Stimulated activated naive CD8-positive, alpha-beta T cell treated with anti-CD3 and anti-CD28 coated beads, Interleukin-15, Interleukin-2, amounts not matched to agents 100 ng/mL and 50 ng/mL, for 24 hours (primary cell): ENCODE measurements around the gene TEDC2.

Source experiments
- H3K27ac Mint-ChIP-seq: one replicate; pipeline ENCODE4 v1.8.0; 2021; ENCODE audit warnings: mild to moderate bottlenecking, mixed read lengths
- H3K27me3 Mint-ChIP-seq: one replicate; pipeline ENCODE4 v1.8.0; 2021; ENCODE audit warnings: mixed read lengths
- H3K36me3 Mint-ChIP-seq: one replicate; pipeline ENCODE4 v1.8.0; 2021; ENCODE audit warnings: low read depth, mixed read lengths
- H3K4me1 Mint-ChIP-seq: one replicate; pipeline ENCODE4 v1.8.0; 2021; ENCODE audit warnings: low read depth, mixed read lengths
- H3K4me3 Mint-ChIP-seq: one replicate; pipeline ENCODE4 v1.8.0; 2021; ENCODE audit warnings: mild to moderate bottlenecking, mixed read lengths
- H3K9me3 Mint-ChIP-seq: one replicate; pipeline ENCODE4 v1.8.0; 2021; ENCODE audit warnings: mixed read lengths

Gene TEDC2

DNA sequence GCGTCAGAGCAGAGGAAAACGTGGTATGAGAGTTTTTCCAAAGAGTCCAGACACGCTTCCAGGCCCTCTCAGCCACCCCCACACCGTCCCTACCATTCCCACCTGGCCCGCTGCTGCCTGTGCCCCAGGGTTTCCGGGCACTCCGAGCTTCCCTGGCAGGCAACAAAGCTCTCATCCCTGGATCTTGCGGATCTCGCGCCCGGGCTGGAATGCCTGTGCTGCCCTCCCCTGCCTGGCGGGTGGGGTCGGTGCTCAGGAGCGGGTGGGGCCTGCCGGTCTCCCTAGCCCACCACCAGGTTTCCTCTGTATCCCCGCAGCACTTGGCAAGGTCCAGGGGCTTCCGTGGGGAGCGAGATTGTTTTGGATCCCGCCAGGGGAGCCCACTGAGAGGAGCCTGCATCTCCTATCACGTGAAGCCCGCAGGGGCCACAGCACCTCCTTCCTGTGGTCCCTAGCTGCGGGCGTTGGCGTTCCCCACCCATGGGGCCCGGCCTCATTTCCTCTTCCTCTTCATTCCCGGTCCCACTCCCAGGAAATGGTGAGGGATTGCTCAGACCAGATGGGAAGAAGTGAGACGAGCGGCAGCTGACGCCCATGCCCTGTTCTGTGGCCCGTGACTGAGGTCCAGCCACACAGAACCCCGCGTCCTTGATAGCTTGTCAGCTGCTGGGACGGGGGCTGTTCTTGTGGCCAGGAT, 26.1 kb downstream of the TEDC2 start:
- Mint-ChIP-seq H3K27me3 (no peaks in the 10 kb centered on the region), H3K9me3 (no peaks in the 10 kb centered on the region), H3K36me3 (no peaks in the 10 kb centered on the region), H3K4me3 (no peak overlapping the region), H3K27ac (no peak overlapping the region), H3K4me1 (peaks cover 22% of the 10 kb centered on the region)

DNA sequence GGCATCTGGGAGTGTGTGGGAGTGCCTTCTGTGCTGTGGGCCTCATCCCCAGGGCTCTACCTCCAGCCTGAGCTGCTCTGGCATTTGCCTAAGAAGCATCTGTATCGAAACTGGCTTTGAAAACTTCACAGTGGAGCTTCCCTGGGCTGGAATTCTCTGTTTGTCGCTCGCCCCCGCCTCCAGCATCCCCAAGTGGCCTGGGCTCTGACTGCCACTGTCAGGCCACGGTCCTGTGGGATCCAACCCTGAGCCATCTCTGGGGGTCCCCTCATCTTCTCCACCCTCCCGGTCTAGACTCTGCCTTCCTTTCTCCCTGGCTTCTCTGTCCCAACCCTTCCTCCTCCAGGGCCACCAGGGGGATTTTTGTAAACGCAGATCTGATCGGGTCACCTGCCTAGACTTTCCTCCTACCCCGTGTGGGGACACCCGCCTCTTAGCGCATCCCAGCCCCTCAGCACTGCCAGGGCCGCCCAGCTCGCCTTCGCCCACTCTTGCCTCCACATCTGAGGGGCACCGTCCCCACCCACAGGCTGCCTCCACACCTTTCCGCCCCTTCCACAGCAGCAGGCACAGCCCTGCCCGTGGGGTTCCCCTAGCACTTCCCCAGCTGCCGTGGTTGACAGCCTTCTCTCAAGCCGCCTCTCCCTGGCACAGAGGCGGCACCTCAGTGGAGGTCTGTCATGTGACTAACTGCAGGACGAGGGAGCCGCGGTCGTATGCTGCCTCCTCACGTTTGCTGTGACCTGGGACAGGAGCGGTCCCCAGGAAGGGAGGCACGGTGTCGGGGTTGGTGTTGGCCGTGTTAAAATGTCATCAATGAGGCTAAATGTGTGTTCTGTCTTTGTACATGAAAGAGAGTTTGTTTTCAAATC, 27.0 kb downstream of the TEDC2 start:
- Mint-ChIP-seq H3K4me1 (peaks cover 22% of the 10 kb centered on the region), H3K36me3 (no peaks in the 10 kb centered on the region), H3K9me3 (no peaks in the 10 kb centered on the region), H3K27me3 (no peaks in the 10 kb centered on the region), H3K27ac (peak overlapping the region; percentile 77), H3K4me3 (peak overlapping the region; percentile 60)

DNA sequence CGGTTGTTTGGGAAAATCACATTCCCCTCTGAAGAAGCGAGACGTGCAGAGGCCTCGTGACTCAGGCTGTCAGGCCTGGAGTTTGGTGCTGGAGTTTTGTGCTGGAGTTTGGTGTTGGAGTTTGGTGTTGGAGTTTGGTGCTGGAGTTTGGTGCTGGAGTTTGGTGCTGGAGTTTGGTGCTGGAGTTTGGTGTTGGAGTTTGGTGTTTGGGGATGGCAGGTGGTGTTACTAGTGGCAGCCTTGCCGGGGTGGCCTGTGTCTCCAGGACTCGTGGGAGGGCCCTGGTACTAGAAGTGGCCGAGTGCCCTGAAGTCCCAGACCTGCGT, 27.6 kb downstream of the TEDC2 start:
- Mint-ChIP-seq H3K9me3 (no peaks in the 10 kb centered on the region), H3K27ac (peak overlapping the region; percentile 77), H3K27me3 (no peaks in the 10 kb centered on the region), H3K4me3 (peak overlapping the region; percentile 60), H3K4me1 (peaks cover 22% of the 10 kb centered on the region), H3K36me3 (no peaks in the 10 kb centered on the region)

DNA sequence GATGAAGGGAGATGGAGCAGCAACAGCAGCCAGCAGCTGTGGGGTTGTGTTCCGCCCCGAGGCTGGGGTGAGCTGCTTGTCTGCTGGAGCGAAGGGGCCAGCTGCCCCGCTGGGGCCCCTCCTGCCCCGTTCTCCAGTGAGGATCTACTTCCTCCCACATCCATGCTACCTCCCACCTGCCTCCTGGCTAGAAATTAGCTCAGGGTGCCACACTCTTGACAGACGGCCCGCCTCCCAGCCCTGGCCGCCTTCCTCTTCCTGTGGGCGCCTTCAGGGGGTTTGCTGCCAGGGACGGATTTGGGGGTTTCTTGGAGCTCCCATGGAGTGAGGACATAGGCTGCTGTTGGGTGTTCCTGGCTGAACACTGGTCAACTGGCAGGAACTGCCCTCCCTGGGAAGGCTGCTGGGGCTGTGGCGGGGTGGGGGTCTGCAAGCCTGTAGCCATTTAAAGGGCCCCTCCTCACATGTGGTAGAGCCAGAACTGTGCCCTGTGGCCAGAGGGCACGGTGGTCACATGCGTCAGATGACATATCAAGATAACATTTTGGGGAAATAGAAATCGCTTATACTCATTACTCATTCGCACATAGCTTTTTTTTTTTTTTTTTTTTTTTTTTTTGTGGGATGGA, 28.1 kb downstream of the TEDC2 start:
- no peaks in the 10 kb centered on the region for H3K27me3 Mint-ChIP-seq
- peaks cover 22% of the 10 kb centered on the region for H3K4me1 Mint-ChIP-seq
- H3K4me3 Mint-ChIP-seq, result no peak overlapping the region
- H3K36me3 Mint-ChIP-seq, result no peaks in the 10 kb centered on the region
- no peaks in the 10 kb centered on the region for H3K9me3 Mint-ChIP-seq
- no peak overlapping the region for H3K27ac Mint-ChIP-seq

DNA sequence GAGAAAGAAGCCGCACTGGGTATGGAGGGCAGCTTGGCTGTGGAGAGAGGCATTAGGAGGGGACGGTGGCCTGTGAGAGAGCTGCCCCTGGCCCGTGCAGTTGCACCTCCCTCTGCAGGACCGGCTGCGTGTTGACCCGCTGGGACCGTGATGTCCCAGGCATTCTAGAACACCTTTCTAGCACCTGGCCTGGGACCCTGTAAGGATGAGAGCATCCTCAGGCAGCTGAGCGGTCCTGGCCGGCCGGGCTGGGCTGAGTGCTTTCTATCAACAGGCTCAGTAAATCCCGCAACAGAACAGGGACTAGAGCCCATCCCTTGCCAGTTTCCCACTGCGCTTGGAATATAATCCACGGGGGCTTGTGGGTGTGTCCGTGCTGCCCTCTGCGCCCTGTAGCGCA, 29.7 kb downstream of the TEDC2 start:
- Mint-ChIP-seq H3K36me3 (no peaks in the 10 kb centered on the region), H3K4me1 (peaks cover 22% of the 10 kb centered on the region), H3K4me3 (no peak overlapping the region), H3K27ac (no peak overlapping the region), H3K9me3 (no peaks in the 10 kb centered on the region), H3K27me3 (no peaks in the 10 kb centered on the region)

DNA sequence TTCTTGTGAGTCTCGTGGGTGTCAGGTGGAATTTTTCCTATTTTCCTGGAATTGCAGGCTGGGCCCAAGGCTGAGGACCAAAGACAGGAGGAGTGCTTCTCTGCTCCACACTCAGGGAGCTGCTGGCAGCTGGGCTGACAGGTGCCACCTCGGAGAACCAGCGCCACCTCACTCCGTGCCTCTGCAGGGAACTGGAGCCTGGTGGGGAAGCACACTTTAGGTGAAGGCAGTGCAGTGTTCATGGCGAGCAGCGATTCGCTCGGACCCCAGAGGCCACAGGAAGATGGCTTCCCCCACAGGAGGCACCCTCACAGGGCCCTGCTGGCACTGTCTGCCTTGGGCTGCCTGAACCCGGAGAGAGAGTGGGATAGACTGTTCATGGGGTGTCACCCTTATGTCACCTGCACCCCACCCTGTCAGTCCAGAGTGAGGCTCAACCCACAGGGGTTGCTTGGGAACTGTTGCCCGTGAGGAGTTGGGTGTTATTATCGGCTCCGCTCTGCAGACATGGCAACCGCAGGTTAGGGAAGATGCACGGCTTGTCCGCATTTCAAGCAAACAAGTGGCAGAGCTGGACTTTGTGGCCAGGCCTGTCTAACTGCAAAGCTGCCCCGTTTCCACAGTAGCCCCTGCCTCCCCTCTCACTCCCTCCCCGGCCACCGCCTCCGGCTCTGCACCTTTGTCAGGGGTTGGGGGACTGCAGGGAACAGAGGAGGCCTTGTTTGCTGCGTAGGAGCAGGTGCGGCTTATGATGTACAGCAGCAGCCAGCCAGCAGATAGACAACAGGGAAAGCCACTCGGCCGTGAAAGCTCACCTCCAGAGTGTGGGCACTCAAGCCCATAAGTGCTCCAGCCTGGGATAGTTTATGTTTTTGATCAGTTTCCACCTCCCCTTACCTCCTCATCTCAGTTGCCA, 30.5 kb downstream of the TEDC2 start:
- no peak overlapping the region for H3K4me3 Mint-ChIP-seq
- H3K27ac Mint-ChIP-seq, result no peak overlapping the region
- peaks cover 22% of the 10 kb centered on the region for H3K4me1 Mint-ChIP-seq
- H3K9me3 Mint-ChIP-seq, result no peaks in the 10 kb centered on the region
- H3K36me3 Mint-ChIP-seq, result no peaks in the 10 kb centered on the region
- H3K27me3 Mint-ChIP-seq, result no peaks in the 10 kb centered on the region

DNA sequence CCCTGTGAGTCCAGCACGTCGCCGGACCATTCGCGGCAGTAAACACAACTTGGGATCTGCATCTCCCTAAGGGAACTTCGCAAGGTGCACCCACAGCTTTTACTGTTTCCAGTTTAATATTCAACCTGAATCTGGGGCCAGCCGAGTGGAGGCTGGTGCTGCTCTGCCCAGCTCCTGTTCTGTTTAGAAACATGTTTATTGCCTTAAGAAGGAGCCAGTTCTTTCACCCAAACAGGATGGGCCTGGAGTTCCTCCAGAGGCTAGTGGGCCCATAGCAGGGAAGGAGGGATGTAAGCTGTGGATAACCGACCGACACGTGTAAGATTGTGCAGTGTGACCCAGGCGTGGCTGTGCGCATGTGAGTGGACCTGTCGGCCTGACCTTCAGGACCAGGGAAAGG, 32.4 kb downstream of the TEDC2 start:
- Mint-ChIP-seq H3K9me3 (no peaks in the 10 kb centered on the region), H3K36me3 (peaks cover under 1% of the 10 kb centered on the region), H3K27ac (no peak overlapping the region), H3K27me3 (no peaks in the 10 kb centered on the region), H3K4me1 (peaks cover 10% of the 10 kb centered on the region), H3K4me3 (no peak overlapping the region)

- Mint-ChIP-seq H3K36me3 (peaks cover 8% of the 10 kb centered on the region), H3K4me3 (no peak overlapping the region), H3K4me1 (no peaks in the 10 kb centered on the region), H3K9me3 (no peaks in the 10 kb centered on the region), H3K27me3 (no peaks in the 10 kb centered on the region), H3K27ac (no peak overlapping the region)
Observed at GRCh38 chr16:2493605-2494004, 33.7 kb downstream of the TEDC2 start.

GRCh38 chr16:2494616-2495015, 34.7 kb downstream of the TEDC2 start:
- Mint-ChIP-seq H3K36me3 (peaks cover 8% of the 10 kb centered on the region), H3K4me1 (no peaks in the 10 kb centered on the region), H3K27me3 (no peaks in the 10 kb centered on the region), H3K4me3 (no peak overlapping the region), H3K9me3 (no peaks in the 10 kb centered on the region), H3K27ac (no peak overlapping the region)

DNA sequence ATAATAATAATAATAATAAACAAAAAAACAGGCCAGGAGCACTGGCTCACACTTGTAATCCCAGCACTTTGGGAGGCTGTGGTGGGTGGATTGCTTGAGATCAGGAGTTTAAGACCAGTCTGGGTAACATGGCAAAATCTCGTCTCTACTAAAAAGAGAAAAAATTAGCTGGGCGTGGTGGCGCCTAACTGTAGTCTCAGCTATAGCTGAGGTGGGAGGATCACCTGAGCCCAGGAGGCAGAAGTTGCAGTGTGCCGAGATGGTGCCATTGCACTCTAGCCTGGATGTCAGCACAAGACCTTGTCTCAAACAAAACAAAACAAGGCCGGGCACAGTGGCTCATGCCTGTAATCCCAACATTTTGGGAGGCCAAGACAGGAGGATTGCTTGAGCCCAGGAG, 35.1 kb downstream of the TEDC2 start:
- no peak overlapping the region for H3K27ac Mint-ChIP-seq
- no peaks in the 10 kb centered on the region for H3K9me3 Mint-ChIP-seq
- H3K27me3 Mint-ChIP-seq, result no peaks in the 10 kb centered on the region
- H3K36me3 Mint-ChIP-seq, result peaks cover 8% of the 10 kb centered on the region
- H3K4me3 Mint-ChIP-seq, result no peak overlapping the region
- H3K4me1 Mint-ChIP-seq, result no peaks in the 10 kb centered on the region

DNA sequence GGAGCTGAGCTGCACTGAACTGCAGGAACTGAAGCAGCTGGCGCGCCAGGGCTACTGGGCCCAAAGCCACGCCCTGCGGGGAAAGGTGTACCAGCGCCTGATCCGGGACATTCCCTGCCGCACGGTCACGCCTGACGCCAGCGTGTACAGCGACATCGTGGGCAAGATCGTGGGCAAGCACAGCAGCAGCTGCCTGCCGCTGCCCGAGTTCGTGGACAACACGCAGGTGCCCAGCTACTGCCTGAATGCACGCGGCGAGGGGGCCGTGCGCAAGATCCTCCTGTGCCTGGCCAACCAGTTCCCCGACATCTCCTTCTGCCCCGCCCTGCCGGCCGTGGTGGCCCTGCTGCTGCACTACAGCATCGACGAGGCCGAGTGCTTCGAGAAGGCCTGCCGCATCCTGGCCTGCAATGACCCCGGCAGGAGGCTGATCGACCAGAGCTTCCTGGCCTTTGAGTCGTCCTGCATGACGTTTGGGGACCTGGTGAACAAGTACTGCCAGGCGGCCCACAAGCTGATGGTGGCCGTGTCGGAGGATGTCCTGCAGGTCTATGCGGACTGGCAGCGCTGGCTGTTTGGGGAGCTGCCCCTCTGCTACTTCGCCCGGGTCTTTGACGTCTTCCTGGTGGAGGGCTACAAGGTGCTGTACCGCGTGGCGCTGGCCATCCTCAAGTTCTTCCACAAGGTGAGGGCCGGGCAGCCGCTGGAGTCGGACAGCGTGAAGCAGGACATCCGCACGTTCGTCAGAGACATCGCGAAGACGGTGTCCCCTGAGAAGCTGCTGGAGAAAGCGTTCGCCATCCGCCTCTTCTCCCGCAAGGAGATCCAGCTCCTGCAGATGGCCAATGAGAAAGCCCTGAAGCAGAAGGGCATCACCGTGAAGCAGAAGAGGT, 36.6 kb downstream of the TEDC2 start:
- Mint-ChIP-seq H3K4me3 (no peak overlapping the region), H3K36me3 (peaks cover 8% of the 10 kb centered on the region), H3K27me3 (no peaks in the 10 kb centered on the region), H3K27ac (no peak overlapping the region), H3K9me3 (no peaks in the 10 kb centered on the region), H3K4me1 (no peaks in the 10 kb centered on the region)

DNA sequence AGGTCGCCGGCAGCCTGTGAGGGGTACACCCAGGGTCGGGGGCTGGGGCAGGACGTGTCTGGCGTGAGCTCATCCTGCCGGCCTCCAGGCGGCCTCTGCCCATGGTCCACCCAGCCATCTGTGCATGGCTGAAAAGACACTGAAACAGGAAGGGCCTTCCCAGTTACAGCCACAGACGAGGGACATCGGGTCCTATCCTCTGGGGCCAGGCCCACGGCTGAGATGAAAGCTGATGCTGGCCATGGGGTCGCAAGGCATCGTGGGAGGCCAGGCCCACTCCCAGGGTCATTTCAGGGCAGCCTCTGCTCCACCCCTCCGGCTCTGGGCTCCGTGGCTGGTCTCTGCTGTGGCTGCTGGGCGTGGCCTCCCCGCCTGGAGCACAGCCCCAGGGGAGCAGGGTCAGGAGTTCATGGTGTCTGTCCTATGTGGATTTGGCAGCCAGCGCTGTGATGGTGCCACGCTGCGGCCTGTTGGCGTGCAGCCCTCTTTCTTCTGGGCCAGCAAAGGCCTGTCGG, 37.3 kb downstream of the TEDC2 start:
- no peak overlapping the region for H3K4me3 Mint-ChIP-seq
- H3K36me3 Mint-ChIP-seq, result peaks cover 8% of the 10 kb centered on the region
- H3K27ac Mint-ChIP-seq, result no peak overlapping the region
- no peaks in the 10 kb centered on the region for H3K9me3 Mint-ChIP-seq
- H3K27me3 Mint-ChIP-seq, result no peaks in the 10 kb centered on the region
- H3K4me1 Mint-ChIP-seq, result no peaks in the 10 kb centered on the region

- Mint-ChIP-seq H3K4me3 (no peak overlapping the region), H3K27me3 (no peaks in the 10 kb centered on the region), H3K36me3 (peaks cover 8% of the 10 kb centered on the region), H3K27ac (no peak overlapping the region), H3K9me3 (no peaks in the 10 kb centered on the region), H3K4me1 (no peaks in the 10 kb centered on the region)
Observed at GRCh38 chr16:2497695-2498484, 38.0 kb downstream of the TEDC2 start.
